MM.1S (cell line): ENCODE data around the gene NRG3.

Experiments
- EZH2 ChIP-seq: fragments of 300-600 bp; sonication (generic); optimal IDR thresholded peaks from 2 replicates; pipeline ENCODE3; 2017; ENCODE audit warnings: low read depth, mild to moderate bottlenecking, antibody characterized with exemption, low read length, mixed read lengths
- EZH2phosphoT487 ChIP-seq: fragments of 300-600 bp; sonication (generic); IDR thresholded peaks from 2 replicates; pipeline ENCODE4 v1.6.1; 2018; ENCODE audit warnings: antibody characterized with exemption, low read length
- TF ChIP-seq, protein P1 (sequence below): fragments of 300-600 bp; sonication (generic); IDR thresholded peaks from 2 replicates; pipeline ENCODE4 v1.5.1; 2016; ENCODE audit warnings: antibody characterized with exemption, low read length, mixed read lengths

DNA sequence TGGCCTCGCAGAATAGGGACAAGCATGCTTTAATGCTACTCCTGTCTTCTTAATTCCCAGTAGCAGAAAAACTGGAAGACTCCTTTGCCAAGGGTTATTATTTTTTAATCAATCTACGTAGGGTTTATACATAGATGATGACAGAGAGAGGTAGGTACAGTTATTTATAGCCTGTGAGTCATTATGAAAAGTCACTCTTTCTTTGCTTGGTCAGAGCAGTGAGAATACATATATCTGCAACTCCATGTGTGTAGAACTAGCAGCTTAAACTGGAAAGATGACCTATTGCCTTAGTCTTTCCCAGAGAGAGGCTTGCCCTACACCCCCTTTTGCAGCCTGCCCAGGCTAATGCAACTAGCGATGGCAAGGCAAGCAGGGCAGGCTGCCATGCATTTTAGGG, 1050.6 kb downstream of the NRG3 start:
- no peak for TF ChIP-seq EZH2
- TF ChIP-seq, protein P1, sequence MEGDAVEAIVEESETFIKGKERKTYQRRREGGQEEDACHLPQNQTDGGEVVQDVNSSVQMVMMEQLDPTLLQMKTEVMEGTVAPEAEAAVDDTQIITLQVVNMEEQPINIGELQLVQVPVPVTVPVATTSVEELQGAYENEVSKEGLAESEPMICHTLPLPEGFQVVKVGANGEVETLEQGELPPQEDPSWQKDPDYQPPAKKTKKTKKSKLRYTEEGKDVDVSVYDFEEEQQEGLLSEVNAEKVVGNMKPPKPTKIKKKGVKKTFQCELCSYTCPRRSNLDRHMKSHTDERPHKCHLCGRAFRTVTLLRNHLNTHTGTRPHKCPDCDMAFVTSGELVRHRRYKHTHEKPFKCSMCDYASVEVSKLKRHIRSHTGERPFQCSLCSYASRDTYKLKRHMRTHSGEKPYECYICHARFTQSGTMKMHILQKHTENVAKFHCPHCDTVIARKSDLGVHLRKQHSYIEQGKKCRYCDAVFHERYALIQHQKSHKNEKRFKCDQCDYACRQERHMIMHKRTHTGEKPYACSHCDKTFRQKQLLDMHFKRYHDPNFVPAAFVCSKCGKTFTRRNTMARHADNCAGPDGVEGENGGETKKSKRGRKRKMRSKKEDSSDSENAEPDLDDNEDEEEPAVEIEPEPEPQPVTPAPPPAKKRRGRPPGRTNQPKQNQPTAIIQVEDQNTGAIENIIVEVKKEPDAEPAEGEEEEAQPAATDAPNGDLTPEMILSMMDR = no peak
- no peak for TF ChIP-seq EZH2phosphoT487
